HEK293T (cell line): ENCODE measurements around the gene TADA3.

Experiments
- CTCF ChIA-PET: fragments of 350-600 bp; formaldehyde crosslinking; extraction: SDS; loops from one replicate; lab custom pipeline; 2021; ENCODE audit warnings: antibody characterized with exemption, inconsistent platforms; lab: Yijun Ruan, JAX
- POLR2A ChIA-PET: fragments of 350-600 bp; formaldehyde crosslinking; extraction: SDS; loops from one replicate; lab custom pipeline; 2020; ENCODE audit warnings: antibody characterized with exemption, inconsistent platforms; lab: Yijun Ruan, JAX
- DNase-seq: peaks from one replicate; pipeline ENCODE4 v3.0.0; 2012; ENCODE audit warnings: mixed read lengths; ENCODE audit errors: extremely low spot score
- ARNT ChIP-seq: fragments of 450-650 bp; IDR thresholded peaks from 2 replicates; pipeline ENCODE4 v1.6.1; 2017; ENCODE audit warnings: mild to moderate bottlenecking
- BHLHE40 ChIP-seq: fragments of 450-650 bp; IDR thresholded peaks from 2 replicates; pipeline ENCODE4 v1.6.1; 2016; ENCODE audit warnings: mild to moderate bottlenecking, moderate library complexity, borderline replicate concordance
- CTBP1 ChIP-seq: fragments of 450-650 bp; IDR thresholded peaks from 2 replicates; pipeline ENCODE4 v1.6.1; 2016; ENCODE audit warnings: borderline replicate concordance
- ELF4 ChIP-seq: fragments of 450-650 bp; IDR thresholded peaks from 2 replicates; pipeline ENCODE4 v1.6.1; 2017; ENCODE audit warnings: antibody characterized with exemption
- FOXA1 ChIP-seq: fragments of 450-650 bp; IDR thresholded peaks from 2 replicates; pipeline ENCODE4 v1.6.1; 2016; ENCODE audit warnings: mild to moderate bottlenecking
- FOXK2 ChIP-seq: fragments of 450-650 bp; IDR thresholded peaks from 2 replicates; pipeline ENCODE4 v1.6.1; 2016; ENCODE audit warnings: mild to moderate bottlenecking
- FOXM1 ChIP-seq: fragments of 450-650 bp; IDR thresholded peaks from 2 replicates; pipeline ENCODE4 v1.6.1; 2017; ENCODE audit warnings: mild to moderate bottlenecking, borderline replicate concordance
- HDGF ChIP-seq: fragments of 450-650 bp; IDR thresholded peaks from 2 replicates; pipeline ENCODE4 v1.6.1; 2017; ENCODE audit warnings: antibody characterized with exemption, borderline replicate concordance
- L3MBTL2 ChIP-seq: fragments of 450-650 bp; conservative IDR thresholded peaks from 2 replicates; pipeline ENCODE4 v1.6.1; 2016; ENCODE audit warnings: mild to moderate bottlenecking
- LEF1 ChIP-seq: fragments of 450-650 bp; IDR thresholded peaks from 2 replicates; pipeline ENCODE4 v1.6.1; 2017; ENCODE audit warnings: mild to moderate bottlenecking, borderline replicate concordance
- NFRKB ChIP-seq: fragments of 450-650 bp; IDR thresholded peaks from 2 replicates; pipeline ENCODE4 v1.6.1; 2016; ENCODE audit warnings: mild to moderate bottlenecking, moderate library complexity
- SP1 ChIP-seq: fragments of 450-650 bp; IDR thresholded peaks from 2 replicates; pipeline ENCODE4 v1.6.1; 2017
- SUZ12 ChIP-seq: fragments of 450-650 bp; IDR thresholded peaks from 2 replicates; pipeline ENCODE4 v1.6.1; 2016; ENCODE audit warnings: mild to moderate bottlenecking
- TARDBP ChIP-seq: fragments of 450-650 bp; IDR thresholded peaks from 2 replicates; pipeline ENCODE4 v1.6.1; 2016
- ZNF384 ChIP-seq: fragments of 450-650 bp; IDR thresholded peaks from 2 replicates; pipeline ENCODE4 v1.6.1; 2016
- TF ChIP-seq, protein P1 (sequence below): fragments of 450-650 bp; IDR thresholded peaks from 2 replicates; pipeline ENCODE4 v1.6.1; 2016

Gene TADA3

DNA sequence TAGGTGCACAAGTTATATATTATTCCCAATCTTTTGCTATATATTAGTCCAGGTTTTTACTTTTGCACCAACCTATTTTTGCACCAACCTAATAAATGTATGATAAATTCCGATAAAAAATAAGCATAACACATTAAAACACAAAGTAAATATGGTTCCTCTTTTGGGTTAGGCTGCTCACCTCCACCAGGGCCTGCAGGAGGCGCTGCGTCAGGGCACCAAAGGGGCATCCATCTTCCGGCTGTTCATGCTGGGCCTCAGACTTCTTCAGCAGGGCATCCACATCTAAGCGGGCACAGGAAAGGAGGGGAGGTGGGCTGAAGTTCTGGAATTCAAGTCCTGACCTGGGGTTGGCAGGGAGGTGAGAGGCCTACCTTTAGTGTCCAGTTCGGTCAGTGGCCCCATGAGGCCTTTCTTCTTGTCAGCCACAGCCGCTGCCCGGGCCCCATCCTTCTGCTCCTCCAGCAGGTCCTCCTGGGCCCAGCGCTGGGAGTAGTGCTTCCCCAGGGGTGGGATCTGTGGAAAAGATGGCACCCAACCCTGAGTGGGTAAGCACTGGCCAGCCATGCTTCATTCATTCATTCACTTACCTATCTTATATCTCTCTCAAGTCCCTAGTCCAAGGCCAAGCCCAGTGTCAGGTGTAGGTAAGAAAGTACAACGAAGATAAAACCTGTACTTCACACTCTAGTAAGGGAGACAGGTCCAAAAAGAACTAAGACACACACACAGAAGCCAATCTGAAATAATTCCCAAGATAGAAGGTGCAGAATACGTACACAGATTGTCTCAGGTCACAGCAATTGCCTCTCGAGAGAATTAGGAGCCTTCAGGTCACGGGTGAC lies 5.2 kb downstream of the TADA3 start:
- CTCF ChIA-PET: no interaction called here
- POLR2A ChIA-PET: no interaction called here
- TF ChIP-seq HDGF (no peak), BHLHE40 (no peak)
- DNase-seq: peak; percentile 43

DNA sequence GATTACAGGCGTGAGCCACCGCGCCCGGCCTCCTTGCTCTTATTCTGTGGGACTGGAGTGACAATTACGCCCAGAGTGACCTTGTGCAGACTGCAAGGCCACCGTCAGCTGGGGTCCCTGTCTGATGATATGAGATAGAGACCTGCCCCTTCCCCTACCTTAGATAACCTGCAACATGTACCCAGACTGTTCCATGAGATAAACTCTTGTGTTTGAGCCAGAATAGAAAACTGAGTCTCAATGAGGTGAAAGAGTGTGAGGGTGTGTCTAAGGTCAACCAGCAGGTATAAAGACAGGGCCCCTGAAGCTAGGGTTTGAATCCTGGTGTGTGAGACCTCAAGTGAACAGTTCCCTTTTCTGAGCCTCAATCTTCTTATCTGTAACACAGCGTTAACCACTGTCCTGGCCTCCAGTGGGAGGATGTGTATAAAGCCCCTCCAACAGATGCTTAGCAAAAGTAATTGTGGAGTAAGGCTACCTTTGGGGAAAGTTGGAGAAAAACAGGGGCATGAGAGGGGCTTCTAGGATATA lies 6.0 kb downstream of the TADA3 start:
- TF ChIP-seq, protein P1, sequence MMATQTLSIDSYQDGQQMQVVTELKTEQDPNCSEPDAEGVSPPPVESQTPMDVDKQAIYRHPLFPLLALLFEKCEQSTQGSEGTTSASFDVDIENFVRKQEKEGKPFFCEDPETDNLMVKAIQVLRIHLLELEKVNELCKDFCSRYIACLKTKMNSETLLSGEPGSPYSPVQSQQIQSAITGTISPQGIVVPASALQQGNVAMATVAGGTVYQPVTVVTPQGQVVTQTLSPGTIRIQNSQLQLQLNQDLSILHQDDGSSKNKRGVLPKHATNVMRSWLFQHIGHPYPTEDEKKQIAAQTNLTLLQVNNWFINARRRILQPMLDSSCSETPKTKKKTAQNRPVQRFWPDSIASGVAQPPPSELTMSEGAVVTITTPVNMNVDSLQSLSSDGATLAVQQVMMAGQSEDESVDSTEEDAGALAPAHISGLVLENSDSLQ: no peak
- TF ChIP-seq FOXK2 (no peak), ZNF384 (no peak), NFRKB (no peak), LEF1 (no peak), TARDBP (no peak), SP1 (no peak), ARNT (no peak), BHLHE40 (no peak), FOXM1 (no peak), L3MBTL2 (no peak)
- CTCF ChIA-PET: no interaction called here
- POLR2A ChIA-PET: interaction anchor here (1.0 to 1.3 kb wide), 3 partner anchors 17 to 137 kb away, joined by 3 to 4 read pairs (median 3); partner anchors contain the start of genes CAMK1 and OGG1

DNA sequence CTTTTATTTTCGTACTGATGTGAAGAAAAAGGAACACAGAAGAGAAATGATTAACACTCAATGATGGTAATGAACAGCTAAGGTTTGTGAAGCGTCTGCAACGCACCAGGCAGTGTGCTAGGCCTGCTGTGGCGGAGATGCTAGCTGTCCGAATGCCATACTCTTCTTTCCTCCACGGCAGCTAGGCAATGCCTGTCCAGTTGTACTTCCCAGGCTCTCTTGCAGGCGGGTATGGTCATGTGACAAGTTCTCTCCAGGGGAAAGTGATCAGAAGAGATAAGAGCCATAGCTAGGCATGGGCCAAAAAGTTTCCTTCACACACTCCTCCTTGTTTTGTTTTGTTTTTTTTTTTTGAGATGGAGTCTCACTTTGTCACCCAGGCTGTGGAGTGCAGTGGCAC lies 6.7 kb downstream of the TADA3 start:
- TF ChIP-seq NFRKB: no peak
- TF ChIP-seq ZNF384: no peak
- no peak for TF ChIP-seq FOXA1
- TF ChIP-seq BHLHE40: no peak
- TF ChIP-seq LEF1: no peak
- TF ChIP-seq, protein P1: no peak
- TF ChIP-seq TARDBP: no peak
- no peak for TF ChIP-seq HDGF
- TF ChIP-seq SUZ12: no peak
- TF ChIP-seq SP1: no peak
- ChIA-PET POLR2A (interaction anchor here (1.0 to 1.3 kb wide), 3 partner anchors 16 to 137 kb away, joined by 3 to 4 read pairs (median 3); partner anchors contain the start of genes CAMK1 and OGG1), CTCF (interaction anchor here (0.8 kb wide), 1 partner anchor 58 kb away, joined by 3 read pairs; no protein-coding TSS in a partner anchor)
- no peak for DNase-seq

More for the DNA sequence above, 6.0 kb downstream of the TADA3 start:
- no peak for DNase-seq

DNA sequence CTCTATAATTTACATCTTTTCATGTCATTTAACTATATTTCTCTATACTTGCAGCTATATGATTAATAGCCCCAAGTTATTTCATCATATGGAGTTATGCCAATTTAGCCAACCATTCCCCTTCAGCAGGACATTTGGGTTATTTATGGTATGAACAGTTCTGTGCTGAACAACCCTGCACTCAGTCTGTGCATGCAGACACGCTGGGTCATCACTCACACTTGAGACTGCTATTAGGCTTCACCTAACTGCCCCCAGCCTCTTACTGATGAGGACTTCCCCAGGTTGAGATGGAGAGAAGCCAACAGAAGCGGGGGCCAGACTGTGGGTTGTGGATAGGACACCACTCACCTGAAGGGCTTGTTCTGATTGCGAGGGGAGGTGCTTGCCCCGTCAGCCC lies 7.3 kb downstream of the TADA3 start:
- POLR2A ChIA-PET: interaction anchor here (1.0 kb wide), 1 partner anchor 15 kb away, joined by 3 read pairs; the partner anchor contains the start of gene CAMK1
- CTCF ChIA-PET: no interaction called here
- TF ChIP-seq ARNT: no peak
- no peak for TF ChIP-seq L3MBTL2
- no peak for TF ChIP-seq NFRKB
- no peak for TF ChIP-seq LEF1
- TF ChIP-seq FOXM1: no peak
- no peak for TF ChIP-seq HDGF
- no peak for TF ChIP-seq ELF4
- no peak for TF ChIP-seq ZNF384
- no peak for DNase-seq

DNA sequence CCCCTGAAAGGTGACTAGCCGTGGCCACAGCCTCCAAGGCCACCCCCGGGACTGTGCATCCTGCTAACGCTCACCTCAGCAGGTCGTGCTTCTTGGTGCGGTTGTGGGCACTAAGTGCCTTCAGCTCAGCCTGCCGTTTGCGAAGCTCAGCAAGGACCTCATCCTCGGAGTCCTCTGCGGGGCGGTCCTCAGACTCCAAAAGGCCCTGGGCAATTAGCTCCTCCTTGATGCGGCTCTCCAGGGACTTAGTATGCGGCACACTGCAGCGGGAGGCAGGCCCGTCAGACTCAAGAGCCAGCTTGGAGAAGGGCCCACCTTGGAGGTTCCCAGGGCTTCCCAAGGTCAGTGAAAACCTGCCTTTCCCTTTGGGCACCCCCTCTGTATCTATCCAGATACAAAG lies 8.3 kb downstream of the TADA3 start:
- ChIA-PET POLR2A (interaction anchor here (0.7 kb wide), 1 partner anchor 9 kb away, joined by 4 read pairs; the partner anchor contains the start of gene ARPC4), CTCF (no interaction called here)
- no peak for DNase-seq
- TF ChIP-seq ZNF384 (no peak), CTBP1 (no peak), FOXA1 (no peak)

DNA sequence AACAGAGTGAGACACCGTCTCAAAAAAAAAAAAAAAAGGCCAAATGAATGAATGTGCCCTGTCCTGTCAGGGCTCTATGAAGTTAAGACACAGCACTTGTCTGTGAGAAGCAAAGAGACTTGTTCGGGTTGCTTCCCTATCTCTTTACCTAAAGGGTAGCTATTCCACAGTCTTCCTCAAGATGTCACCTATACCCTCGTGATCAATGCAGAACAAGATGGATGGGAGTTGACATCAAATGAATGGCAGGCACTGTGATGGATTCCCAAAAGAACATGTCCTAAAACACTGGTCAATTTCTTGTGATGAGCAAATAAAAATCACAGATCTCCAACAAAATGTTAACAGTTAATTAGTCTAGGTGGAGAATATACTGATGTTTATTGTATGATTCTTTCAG lies 9.5 kb downstream of the TADA3 start:
- no peak for DNase-seq
- ChIA-PET CTCF (interaction anchor here (0.7 kb wide), 1 partner anchor 173 kb away, joined by 3 read pairs; no protein-coding TSS in a partner anchor), POLR2A (interaction anchor here (2.6 kb wide), 1 partner anchor 10 kb away, joined by 8 read pairs; the partner anchor contains the start of genes ARPC4 and TADA3)
- TF ChIP-seq SP1: no peak
- TF ChIP-seq, protein P1: peak; percentile 74
